Left ventricle myocardium inferior (tissue), 1 donor: ENCODE data around the gene F8A3. TPM values are rescaled to one million over a fixed set of nuclear protein-coding genes. Genes with fewer than 3 reads are reported as not detected.
"Not testable (repeated sequence)": the region's sequence is repeated elsewhere in the genome, so short reads cannot be mapped to it uniquely, and the experiment has no call there.

Experiments used
- DNase-seq: peaks from one replicate; pipeline ENCODE4 v3.0.0-alpha.2; 2020
- H3K27ac ChIP-seq: fragments of 200-600 bp; replicated peaks from 2 replicates; pipeline ENCODE4 v1.8.0; 2021
- H3K27me3 ChIP-seq: fragments of 200-600 bp; 2 replicates; pipeline ENCODE4 v1.8.0; 2021; ENCODE audit warnings: low read depth
- H3K36me3 ChIP-seq: fragments of 200-600 bp; 2 replicates; pipeline ENCODE4 v1.8.0; 2021
- H3K4me1 ChIP-seq: fragments of 200-600 bp; 2 replicates; pipeline ENCODE4 v1.8.0; 2021
- H3K4me3 ChIP-seq: fragments of 200-600 bp; 2 replicates; pipeline ENCODE4 v1.8.0; 2021; ENCODE audit warnings: mild to moderate bottlenecking, moderate library complexity
- H3K9me3 ChIP-seq: fragments of 200-600 bp; replicated peaks from 2 replicates; pipeline ENCODE4 v1.8.0; 2021
- intact Hi-C: fragments of 100-400 bp; cut with micrococcal nuclease; formaldehyde crosslinking; loops from one replicate; pipeline ENCODE4 v1.11.0; 2022
- long read RNA-seq: library from polyadenylated mRNA; unstranded; transcript quantifications from one replicate; pipeline ENCODE4 v2.0.0, GENCODE V29; 2021
- total RNA-seq: library from RNA; stranded (reverse); fragmentation: NEBNext Ultra II Directional; extraction: Animal tissue kit (Norgen Biotek cat#: 25700); gene quantifications from one replicate; pipeline ENCODE4 v1.2.1, GENCODE V29; 2021
- TF ChIP-seq, protein P1 (sequence below): fragments of 200-600 bp; IDR thresholded peaks from 2 replicates; pipeline ENCODE4 v1.8.0; 2021; ENCODE audit warnings: antibody characterized with exemption, mild to moderate bottlenecking, borderline replicate concordance
- donor health status: DM: no; HTN: yes; CAD: no; lungs with severe emphysema.

Gene F8A3
- total RNA-seq, result 0.19 TPM
- long read RNA-seq, partial matches to known transcripts, result 0 of 1 reads
- long read RNA-seq, other reads (novel, unspliced or antisense), result 0 of 1 reads

DNA sequence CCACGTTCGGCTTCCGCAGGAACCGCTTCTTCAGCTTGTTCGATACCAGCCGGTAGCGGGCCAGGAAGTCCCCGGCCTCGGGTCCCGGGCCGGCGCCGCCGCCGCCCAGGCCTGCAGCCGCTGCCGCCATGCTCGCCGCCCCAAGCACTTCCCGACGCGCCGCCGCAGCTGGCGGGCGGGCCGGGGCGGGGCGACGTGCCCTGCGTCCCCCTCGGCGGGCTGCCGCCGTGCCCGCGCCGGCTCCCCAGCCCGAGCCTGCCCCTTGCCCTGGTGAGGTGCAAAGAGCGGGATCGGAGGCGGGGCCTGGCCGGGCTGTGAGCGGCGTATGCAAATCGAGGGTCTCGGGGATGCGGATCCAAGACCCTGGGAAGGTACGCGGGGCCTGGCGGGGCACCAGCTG is at the start of gene F8A3:
TSS of gene F8A3 (minus strand) at position 150 of the 400 bp plus-strand sequence. CDS start at position 130, 20 bp downstream.
- H3K9me3 ChIP-seq, H3K27ac ChIP-seq, H3K4me3 ChIP-seq, DNase-seq, H3K4me1 ChIP-seq, H3K36me3 ChIP-seq, intact Hi-C loops, H3K27me3 ChIP-seq: not testable (repeated sequence)

DNA sequence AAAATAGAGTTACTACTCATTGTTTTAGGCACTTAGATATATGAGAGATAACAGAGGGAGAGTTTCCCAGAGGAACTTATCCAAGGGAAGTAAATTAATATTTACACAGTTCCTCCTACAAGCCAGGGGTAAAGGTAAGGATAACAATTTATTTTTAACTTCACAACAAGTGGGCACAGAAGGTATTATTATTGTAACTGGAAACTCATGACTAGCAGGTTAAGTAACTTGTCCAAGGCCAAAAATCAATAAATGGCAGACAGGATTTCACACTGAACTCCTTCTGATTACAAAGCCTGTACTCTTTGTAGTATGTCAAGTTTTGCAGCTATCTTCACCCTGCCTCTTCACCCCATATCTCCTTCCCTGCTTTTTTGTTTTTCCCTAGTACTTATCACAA is 46.9 kb upstream of the F8A3 start:
- no peaks in the 10 kb centered on the region for H3K4me1 ChIP-seq
- H3K36me3 ChIP-seq, result peaks cover 15% of the 10 kb centered on the region
- H3K27me3 ChIP-seq, result no peaks in the 10 kb centered on the region
- intact Hi-C loops, result no loop called here
- no peak overlapping the region for H3K4me3 ChIP-seq
- H3K27ac ChIP-seq, result no peak overlapping the region
- H3K9me3 ChIP-seq, result no peaks in the 10 kb centered on the region
- DNase-seq, result no peak
- TF ChIP-seq, protein P1, sequence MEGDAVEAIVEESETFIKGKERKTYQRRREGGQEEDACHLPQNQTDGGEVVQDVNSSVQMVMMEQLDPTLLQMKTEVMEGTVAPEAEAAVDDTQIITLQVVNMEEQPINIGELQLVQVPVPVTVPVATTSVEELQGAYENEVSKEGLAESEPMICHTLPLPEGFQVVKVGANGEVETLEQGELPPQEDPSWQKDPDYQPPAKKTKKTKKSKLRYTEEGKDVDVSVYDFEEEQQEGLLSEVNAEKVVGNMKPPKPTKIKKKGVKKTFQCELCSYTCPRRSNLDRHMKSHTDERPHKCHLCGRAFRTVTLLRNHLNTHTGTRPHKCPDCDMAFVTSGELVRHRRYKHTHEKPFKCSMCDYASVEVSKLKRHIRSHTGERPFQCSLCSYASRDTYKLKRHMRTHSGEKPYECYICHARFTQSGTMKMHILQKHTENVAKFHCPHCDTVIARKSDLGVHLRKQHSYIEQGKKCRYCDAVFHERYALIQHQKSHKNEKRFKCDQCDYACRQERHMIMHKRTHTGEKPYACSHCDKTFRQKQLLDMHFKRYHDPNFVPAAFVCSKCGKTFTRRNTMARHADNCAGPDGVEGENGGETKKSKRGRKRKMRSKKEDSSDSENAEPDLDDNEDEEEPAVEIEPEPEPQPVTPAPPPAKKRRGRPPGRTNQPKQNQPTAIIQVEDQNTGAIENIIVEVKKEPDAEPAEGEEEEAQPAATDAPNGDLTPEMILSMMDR, result no peak

DNA sequence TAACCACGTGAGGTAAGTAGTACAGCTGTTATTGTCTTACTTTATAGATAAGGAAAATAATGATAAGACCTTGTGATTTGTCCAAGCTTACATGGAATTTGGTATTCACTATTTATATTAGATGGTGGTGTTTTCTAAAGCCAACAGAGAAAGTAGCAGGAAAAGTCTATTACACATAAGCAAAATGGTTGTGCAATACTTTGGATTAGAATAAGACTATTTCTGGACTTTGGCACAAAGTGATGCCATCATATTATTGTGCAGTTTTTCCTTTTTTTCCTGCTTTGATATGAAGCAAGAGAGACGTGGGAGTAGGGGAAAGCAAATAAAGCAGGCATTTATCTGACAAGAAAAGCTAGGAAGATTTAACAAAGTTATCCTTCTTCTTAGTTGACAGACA is 36.7 kb upstream of the F8A3 start:
- H3K9me3 ChIP-seq, H3K36me3 ChIP-seq, H3K4me1 ChIP-seq, H3K4me3 ChIP-seq, DNase-seq, intact Hi-C loops, H3K27ac ChIP-seq, H3K27me3 ChIP-seq: not testable (repeated sequence)

DNA sequence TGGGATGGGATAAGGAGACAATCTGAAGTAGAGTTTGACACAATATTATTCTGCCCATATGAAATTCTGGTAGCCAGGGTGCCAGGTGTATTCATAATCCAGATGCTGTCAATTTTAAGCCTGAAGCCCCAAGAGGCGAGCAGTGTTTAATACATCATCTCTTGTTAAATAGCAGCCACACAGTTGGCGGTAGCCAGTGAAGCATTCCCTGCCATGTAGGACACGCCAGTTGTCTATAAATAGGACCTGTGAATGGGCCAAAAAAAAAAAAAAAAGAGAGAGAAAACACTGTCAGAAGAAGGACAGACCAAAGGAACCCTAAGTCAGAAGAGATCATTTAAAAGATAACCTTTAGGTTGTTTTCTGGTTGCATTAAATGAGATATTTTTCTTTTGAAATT is 33.0 kb upstream of the F8A3 start:
- H3K36me3 ChIP-seq, H3K4me1 ChIP-seq, H3K4me3 ChIP-seq, DNase-seq, H3K27ac ChIP-seq, H3K27me3 ChIP-seq, intact Hi-C loops, H3K9me3 ChIP-seq: not testable (repeated sequence)

DNA sequence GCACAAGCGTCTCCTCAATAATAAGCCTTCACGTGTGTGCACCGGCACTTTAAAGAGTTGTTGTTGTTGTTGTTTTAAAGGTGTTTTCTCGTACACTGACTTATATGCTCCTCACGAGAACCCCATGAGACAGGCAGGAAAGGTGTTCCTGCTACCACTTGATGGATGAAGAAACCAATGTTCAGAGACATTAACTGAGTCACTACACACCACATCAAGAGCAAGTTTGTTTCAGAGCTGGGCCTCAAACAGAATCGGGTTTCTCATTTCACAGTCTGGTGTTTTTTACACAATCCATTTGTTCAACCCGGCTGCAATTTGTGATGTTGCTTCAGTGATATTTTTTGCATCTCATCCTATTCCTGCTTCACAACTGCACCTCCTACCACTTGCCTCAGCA is 18.7 kb upstream of the F8A3 start:
- H3K36me3 ChIP-seq, DNase-seq, intact Hi-C loops, H3K27ac ChIP-seq, H3K4me3 ChIP-seq, H3K4me1 ChIP-seq, H3K27me3 ChIP-seq, H3K9me3 ChIP-seq: not testable (repeated sequence)

DNA sequence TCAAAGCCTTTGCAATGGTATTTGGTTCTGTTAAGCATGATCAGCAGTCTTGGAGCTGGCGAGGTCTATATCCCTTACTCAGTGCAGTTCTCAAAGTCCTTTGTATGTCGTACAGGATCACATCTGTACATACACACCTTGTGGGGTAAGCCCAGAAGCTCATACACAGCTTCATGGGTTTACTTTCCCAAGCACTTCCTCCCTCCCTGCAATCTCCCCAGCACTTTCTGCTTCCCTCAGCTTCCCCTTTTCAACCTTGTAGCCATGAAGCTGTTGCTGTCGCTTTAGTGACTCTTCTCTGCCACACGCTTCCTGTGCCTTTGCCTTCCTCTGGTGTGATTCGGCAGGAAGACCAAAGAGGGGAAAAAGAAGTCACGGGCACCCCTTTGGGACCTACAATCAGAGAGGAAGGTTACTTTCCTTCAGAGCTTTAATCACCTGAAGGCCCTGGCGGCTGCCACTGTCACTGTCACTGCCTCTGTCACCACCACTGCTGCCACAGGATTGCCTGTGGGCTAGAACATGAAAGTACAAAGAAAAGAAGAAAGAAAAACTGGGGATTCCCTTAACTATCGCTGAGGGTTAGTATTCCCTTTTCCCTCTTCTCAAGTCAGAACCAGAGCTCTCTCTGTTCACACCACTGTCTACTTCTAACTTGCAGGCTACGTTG is 8.0 kb upstream of the F8A3 start:
- H3K4me1 ChIP-seq, H3K27me3 ChIP-seq, H3K27ac ChIP-seq, H3K9me3 ChIP-seq, DNase-seq, H3K4me3 ChIP-seq, H3K36me3 ChIP-seq, intact Hi-C loops: not testable (repeated sequence)

DNA sequence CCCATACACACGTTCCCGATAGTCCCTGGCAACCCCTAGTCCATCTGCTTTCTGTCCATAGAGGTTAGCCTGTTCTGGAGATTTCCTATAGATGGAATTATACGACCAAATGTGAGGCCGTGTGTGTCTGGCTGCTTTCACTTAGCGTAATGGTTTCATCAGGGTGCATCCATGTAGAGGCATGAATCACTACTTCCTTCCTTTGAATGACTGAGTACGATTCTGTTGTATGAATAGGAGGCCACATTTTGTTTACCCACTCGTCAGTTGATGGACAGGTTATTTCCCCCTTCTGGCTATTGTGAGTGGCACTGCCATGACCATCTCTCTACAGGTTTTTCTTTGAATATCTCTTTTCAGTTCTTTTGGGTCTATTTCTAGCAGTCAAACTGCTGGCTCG is 2.1 kb upstream of the F8A3 start:
- H3K36me3 ChIP-seq, H3K9me3 ChIP-seq, intact Hi-C loops, H3K4me3 ChIP-seq, H3K4me1 ChIP-seq, DNase-seq, H3K27me3 ChIP-seq, H3K27ac ChIP-seq: not testable (repeated sequence)

DNA sequence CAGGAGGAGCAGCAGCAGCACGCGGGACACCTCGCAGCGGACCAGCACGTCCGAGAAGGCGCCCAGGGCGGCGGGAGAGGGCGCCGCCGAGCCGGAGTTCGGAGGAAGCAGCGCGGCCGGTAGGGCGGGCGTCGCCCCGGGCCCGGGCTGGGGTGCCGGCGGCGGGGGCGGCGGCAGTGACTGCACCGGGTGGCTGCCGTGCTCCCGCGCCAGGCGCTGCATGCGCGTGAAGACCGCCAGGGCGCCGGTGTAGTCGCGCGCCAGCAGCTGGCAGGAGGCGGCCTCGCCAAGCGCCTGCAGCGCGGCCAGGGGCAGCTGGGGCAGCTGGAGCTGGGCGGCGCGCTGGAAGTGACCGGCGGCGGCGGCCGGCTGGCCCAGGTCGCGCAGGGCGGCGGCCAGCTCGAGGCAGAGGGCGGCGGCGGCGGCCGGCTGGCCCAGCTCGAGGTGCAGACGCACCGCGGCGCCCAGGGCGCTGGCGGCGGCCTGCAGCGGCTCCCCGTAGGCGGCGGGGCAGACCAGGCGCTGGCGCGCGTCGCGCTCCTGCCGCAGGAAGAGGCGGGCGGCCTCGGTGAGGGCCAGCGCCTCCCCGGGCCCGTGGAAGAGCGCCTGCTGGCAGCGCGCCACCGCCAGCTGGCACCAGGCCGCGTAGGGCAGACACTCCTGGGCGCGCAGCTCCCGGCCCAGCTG is 516 bp downstream of the F8A3 start:
- H3K36me3 ChIP-seq, H3K27me3 ChIP-seq, H3K27ac ChIP-seq, intact Hi-C loops, H3K4me1 ChIP-seq, H3K9me3 ChIP-seq, DNase-seq, H3K4me3 ChIP-seq: not testable (repeated sequence)

DNA sequence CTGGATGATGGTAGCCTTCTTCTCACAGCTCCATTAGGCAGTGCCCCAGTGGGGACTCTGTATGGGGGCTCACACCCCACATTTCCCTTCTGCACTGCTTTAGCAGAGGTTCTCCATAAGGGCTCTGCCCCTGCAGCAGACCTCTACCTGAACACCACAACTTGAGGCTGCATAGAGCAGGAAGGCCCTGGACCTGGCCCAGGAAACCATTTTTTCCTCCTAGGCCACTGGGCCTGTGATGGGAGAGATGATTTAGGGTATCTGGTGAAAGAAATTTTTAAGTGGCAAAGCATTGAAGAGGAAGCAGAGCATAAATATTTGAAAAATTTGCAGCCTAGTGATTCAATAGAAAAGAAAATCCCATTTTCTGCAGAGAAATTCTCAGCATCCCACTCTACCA is 17.3 kb downstream of the F8A3 start:
- TF ChIP-seq, protein P1, result no peak
- intact Hi-C loops, result no loop called here
- Histone ChIP-seq H3K4me1 (no peaks in the 10 kb centered on the region), H3K4me3 (no peak overlapping the region), H3K27ac (no peak overlapping the region), H3K36me3 (no peaks in the 10 kb centered on the region), H3K9me3 (peaks cover 16% of the 10 kb centered on the region), H3K27me3 (no peaks in the 10 kb centered on the region)
- DNase-seq, result no peak
